Amniotic stem cell (primary cell): Measurements from ENCODE around the gene SBK3.
"Not testable (repeated sequence)": the region's sequence is repeated elsewhere in the genome, so short reads cannot be mapped to it uniquely, and the experiment has no call there.

Experiments used
- DNase-seq: peaks from one replicate; lab custom pipeline; 2025; lab: John Stamatoyannopoulos, UW

SBK3 gene

DNA sequence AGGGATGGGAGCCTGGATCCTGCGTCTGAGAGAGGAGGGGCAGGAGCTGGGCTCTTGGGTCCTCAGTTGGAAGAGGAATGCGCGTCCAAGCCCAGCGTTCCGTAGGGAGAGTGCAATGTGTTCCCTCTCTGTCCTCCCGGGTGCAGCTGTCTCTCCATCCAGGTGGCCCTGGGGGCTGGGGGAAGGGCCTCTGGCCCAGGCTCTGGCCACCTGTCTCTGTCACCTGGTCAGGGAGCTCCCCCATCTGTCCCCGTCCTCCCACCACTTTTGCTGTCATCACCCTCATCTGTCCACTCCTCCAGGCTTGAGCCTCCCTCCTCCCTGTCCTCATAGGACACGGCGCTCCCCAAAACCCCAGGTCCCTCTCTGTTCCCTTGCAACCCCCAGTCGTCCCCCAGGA is 4.7 kb downstream of the SBK3 start:
- DNase-seq, result no peak

DNA sequence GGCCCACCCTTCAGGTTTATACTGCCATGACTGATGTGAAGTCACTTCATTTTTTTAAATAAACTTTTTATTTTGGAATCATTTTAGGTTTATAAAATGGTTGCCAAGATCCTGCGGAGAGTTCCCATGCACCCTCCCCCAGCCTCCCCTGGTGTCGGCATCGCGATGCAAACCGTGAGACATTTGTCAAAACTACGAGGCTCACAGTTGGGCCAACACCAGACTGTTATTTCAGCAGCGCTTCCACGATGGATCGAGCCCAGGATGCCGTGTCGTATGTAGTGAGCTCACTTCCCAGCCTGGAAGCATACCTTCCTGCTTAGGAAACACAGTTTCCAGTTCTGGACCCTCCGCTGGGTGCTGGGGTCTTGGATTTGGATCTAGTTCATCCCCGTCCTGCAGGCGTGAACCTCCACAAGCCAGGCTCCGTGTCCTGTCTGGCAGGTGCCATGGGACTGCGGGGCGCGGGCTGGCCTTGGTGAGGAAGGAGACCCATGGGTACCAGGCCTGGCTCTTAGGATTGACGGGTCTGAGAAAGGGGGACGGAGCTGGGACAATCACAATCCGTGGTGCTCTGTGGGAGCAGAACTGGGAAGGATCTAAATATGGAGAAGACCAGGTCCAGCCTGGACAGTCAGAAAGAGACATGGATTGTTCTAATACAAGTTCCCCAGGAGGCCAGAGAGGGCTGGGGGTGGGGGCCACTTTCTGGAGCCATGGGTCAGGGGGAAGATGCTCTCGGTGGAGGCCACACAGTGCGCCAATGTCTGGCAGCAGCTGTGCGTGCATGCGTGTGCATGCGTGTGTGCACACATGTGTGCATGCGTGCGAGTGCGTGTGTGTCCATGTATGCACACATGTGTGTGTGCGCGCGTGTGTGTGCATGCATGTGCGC is 6.0 kb downstream of the SBK3 start:
- DNase-seq, result no peak

DNA sequence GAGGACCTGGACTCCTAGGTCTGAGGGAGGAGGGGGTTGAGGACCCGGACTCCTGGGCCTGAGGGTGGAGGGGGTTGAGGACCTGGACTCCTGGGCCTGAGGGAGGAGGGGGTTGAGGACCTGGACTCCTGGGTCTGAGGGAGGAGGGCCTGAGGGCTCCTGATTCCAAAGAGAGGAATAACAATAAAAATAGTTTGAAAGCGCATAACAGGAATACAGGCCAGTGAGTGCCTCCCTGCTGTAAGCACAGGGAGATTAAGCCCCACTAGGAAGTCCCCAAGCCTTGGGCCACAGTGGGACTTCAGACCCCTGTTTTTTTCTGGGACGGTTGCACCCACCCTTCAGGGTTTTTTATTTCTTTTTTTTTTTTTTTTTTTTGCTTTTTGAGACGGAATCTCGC is 7.2 kb downstream of the SBK3 start:
- DNase-seq, result no peak

DNA sequence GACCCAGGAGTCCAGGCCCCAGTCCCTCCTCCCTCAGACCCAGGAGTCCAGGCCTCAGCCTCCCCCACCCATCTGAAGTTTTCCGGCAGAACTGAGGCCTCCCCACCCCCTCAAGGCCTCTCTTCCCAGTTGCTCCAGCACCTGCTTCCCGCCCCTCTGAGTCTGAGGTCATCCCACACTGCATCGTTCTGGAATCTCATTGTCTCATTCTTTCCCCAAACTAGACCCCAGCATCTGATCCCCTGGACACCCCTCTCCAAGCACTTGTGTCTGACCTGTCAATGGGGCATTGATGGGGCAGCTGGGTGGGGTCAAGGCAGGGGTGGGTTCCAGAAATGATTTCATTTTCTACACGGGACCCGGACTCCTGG is 7.6 kb downstream of the SBK3 start:
- DNase-seq, result no peak

DNA sequence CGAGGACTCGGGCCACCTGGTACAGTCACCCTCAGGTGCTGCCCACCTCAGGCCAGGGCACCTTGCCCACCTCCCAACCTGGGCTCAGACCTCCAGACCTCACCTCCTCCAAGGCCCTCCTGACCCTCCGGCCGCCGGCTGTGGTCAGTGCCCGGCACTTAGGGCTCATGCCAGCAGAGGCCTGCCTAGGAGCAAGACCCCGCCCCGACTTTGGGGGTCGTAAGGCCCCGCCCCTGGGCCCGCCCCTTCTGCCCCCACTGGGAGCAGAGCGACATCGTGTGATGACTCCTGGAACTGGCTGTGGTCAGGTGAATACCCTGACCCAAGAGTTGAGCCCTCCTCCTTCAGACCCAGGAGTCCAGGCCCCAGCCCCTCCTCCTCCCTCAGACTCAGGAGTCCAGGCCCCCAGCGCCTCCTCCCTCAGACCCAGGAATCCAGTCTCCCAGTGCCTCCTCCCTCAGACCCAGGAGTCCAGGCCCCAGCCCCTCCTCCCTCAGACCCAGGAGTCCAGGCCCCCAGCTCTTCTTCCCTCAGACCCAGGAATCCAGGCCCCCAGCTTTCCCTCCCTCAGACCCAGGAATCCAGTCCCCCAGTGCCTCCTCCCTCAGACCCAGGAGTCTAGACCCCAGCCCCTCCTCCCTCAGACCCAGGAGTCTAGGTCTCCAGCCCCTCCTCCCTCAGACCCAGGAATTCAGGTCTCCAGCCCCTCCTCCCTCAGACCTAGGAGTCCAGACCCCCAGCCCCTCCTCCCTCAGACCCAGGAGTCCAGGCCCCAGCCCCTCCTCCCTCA is 8.2 kb downstream of the SBK3 start, which contains the start of gene SBK2:
Gene SBK2 (minus strand): TSS at position 183 of the 790 bp plus-strand sequence. CDS start 839 bp downstream, outside the sequence.
- no peak for DNase-seq

DNA sequence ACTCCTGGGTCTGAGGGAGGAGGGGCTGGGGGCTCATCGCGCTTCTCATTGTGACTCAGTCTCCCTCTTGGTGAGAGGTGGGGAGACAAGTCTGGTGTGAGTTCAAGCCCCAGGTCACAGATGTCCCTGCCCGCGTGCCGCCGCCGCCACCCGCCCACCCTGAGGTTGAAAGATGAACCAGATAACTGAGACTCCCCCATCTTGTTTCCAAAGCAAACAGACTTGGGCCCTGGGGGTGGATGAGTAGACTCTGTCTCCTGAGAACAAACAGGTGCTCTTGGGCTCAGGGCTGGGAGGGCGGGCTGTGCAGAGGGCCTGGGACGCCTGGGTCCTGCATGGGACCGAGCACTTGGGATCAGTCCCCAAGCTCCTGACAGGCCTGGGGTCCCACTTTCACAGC is 9.0 kb downstream of the SBK3 start:
- DNase-seq, result no peak

DNA sequence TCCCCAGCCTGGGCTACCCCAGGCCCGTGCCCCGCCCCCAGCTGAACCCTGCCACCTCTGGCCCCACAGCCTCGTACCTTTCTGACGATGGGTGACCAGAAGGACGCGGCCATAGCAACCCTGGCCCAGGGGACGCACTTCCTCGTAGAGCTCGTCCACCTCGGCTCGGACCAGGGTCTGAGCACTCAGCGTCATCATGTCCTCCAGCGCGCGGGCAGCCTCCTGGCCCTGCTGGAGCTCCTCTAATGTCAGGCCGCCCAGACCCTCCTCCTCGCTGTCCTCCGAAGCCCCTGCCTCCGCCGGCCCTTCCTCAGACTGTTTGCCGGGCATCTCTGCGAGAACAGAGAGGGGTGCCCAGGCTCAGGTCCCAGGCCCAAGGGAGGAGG is 9.4 kb downstream of the SBK3 start:
- DNase-seq, result no peak

DNA sequence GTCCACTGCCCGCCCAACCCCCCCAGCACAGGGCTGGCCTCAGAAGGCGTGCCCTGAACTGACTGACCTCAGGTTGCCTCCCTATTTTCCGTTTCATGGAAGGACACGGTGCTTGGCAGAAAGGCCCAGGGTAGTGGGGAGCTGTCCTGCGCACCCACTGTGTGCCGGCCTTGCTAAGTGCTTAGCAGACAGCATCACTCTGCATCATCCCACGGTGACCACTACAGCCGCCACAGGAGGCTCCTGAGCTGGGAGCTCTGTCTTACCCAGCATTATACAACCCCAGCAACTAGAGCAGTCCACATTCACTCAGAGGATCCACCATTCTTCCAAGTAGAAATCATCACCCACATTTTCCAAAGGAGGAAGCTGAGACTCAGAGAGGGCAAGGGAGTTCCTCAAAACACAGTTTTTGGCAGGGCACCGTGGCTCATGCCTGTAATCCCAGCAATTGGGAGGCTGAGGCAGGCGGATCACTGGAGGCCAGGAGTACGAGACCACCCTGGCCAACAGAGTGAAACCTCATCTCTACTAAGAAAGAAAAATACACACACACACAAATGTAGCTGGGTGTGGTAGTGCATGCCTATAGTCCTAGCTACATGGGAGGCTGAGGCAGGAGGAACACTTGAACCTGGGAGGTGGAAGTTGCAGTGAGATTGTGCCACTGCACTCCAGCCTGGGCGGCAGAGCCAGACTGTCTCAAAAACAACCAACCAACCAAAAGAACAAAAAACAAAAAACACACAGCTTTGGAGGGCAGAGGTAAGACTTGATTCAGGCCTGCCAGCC is 10.0 kb downstream of the SBK3 start:
- no peak for DNase-seq

DNA sequence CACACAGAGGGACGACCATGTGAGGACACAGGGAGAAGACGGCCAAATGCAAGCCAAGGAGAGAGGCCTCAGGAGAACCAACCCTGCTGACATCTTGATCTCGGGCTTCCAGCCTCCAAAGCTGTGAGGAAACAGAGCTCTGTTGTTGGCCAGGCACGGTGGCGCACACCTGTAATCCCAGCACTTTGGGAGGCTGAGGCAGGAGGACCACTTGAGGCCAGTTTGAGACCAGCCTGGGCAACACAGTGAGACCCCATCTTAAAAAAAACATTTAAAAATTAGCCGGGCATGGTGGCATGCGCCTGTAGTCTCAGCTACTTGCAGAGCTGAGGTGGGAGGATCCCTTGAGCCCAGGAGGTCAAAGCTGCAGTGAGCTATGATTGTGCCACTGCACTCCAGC is 11.1 kb downstream of the SBK3 start:
- not testable (repeated sequence) for DNase-seq

DNA sequence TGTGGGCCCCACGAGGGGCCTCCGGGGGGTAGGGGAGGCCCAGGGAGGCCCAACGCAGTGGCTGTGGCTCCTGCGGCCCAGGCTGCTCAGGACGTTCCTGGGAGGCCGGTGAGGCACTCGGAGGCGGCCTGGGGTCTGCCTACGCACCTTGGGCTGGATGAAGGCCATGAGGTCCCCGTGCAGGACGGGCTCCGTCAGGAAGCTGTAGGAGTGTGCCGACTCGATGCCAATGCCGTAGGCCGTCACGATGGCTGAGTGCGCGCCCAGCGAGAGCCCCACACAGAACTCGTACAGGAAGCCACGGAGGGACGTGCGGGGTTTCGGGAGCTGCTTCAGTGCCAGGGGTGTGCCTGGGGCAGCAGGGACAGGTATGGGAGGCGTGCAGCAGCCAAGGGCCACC is 14.3 kb downstream of the SBK3 start:
- no peak for DNase-seq

DNA sequence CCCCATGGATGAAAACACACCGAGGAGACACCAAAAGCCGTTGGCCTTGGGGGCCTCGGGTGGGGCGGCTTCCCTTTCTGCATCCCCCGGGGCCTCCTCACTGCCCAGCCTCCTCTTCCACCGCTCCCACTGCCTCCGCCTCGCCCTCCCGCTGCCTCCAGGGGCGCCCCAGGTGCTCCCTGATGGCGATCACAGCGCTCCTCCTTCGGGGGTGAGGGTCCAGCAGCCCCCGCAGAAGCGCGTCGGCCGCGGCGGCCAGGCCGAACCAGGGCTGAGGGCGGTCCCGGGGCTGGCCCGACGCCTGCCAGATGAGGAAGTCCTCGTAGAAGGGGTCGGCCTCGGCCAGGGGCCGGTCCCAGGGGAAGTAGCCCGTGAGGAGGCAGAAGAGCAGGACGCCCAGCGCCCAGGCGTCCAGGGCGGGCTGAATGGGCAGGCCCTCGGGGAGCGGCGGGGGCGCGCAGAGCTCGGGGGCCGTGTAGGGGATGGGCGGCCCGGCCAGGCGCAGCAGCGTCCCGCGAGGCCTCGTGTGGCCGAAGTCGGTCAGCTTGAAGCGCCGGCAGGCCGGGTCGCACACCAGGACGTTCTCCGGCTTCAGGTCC is 15.6 kb downstream of the SBK3 start:
- no peak for DNase-seq

DNA sequence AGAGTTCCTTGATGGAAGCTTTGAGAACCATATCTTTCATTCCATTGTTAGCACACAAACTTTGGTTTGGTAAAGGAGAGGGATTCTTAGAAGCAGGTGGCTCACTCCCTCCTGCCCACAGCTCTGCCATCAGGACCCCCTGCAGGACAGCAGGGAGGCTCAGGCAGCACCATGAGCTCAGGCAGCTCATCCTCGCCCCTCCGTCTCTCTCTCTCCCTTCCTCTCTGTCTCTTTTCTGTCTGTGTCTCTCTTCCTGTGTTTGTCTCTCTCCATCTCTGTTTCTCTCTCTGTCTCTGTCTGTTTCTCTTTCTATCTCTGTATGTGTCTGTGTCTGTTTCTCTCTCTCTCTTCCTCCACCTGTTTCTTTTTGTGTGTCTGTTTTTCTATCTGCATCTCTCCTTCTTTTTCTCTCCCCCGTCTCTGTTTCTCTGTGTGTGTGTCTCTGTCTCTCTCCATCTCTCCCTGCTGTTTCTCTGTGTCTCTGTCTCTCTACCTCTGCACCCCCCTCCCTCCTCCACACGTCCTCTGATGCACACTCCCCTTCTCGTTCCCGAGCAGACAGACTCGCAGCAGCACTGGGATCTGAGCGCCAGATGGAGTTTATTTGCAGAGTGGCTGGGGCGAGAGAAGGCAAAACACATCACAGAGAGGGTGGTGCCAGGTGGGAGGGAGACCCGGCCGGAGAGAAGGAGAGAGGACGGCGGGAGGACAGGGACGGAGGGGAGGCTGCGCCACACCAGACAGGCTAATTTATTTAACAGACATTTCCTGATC is 17.1 kb downstream of the SBK3 start:
- DNase-seq, result no peak

DNA sequence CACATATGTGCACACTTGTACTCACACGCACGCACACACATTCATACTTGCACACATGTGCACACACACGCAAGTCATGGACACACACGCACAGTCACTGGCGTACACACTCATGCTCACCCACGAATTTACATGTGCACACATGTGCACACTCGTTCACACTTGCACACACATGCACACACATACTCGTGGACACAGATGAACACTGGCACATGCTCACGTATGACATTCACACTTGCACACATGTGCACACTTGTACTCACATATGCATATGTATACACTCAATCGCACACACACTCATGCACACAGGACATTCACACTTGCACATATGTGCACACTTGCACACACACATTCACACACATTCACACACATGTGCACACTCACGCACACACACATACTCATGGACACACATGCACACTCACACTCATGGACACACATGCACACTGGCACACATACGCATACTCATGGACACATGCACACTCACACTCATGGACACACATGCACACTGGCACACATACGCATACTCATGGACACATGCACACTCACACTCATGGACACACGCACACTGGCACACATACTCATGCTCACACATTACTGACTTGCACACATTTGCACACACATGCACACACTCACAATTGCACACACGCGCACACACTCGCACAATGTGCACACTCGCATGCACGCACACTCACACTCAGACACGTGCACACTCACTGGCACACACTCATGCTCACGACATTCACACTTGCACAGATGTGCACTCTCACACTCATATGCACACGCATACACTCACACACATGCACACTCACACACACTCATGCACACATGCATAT is 17.9 kb downstream of the SBK3 start:
- no peak for DNase-seq

DNA sequence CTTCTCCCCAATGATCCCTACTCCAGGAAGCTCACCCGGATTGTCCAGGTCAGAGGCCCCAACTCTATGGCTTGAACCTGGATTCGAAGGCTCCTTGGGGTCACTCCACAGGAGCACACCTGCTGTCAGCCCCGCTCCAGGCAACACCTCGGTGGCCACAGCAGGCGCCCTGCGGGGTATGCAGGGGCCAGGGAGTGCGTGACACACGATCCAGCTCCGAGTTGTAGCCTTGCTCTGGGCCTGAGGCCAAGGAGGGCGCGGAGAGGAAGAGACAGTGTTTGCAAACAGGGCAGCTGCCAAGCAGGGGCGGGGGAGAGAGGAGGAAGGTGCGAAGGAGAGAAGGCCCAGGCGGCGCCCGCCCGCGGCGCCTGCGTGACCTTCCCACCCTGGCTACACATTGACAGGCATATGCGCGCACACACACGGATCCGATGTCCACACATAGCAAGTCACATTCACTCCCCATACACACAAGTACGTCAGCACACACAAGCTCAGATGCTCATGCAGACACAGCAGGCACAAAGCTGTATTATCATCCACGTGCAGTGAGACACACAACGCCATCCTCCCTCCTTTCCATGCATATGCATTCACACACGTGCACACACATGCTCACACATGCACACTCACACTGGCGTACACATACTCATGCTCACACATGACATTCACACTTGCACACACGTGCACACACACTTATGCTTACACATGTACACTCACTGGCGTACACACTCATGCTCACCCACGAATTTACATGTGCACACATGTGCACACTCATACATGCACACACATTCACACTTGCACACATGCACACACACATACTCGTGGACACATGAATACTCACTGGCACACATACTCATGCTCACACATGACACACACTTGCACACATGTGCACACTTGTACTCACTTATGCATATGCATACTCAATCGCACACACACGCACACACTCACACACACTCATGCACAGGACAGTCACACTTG is 18.8 kb downstream of the SBK3 start:
- no peak for DNase-seq

DNA sequence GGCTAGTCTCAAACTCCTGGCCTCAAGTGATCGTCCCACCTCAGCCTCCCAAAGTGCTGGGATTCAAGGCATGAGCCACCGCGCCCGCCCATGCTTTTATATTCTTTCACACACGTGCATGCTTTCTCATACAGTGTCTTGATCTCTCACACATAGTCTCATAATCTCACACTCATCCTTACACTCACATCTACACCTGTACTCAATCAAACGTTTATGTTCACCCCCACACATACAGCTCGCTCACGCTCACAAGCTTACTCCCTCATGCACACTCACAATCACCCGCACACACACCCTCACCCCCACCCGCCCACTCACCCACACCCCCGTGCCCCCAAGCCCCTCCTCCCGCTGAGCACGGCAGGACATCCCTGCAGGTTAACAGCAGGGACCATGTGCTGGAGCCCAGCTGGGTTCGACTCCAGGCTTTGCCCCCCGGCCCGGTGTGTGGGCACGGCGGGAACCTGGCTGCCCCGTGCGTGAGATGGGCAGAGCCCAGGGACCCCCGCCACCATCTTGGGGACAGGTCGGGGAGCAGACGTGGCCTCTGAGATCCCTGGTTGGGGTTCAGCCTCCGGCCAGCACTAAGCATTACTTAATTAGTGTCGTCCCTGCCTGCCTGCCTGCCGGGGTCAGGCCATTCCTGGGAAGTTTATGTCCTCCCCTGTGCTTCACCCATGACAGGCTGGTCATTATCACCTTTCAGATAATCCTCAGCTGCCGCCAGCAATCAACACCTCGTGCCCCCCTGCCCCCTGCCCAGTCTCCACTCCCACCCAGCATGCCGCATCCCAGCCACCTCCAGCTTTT is 19.8 kb downstream of the SBK3 start:
- no peak for DNase-seq

DNA sequence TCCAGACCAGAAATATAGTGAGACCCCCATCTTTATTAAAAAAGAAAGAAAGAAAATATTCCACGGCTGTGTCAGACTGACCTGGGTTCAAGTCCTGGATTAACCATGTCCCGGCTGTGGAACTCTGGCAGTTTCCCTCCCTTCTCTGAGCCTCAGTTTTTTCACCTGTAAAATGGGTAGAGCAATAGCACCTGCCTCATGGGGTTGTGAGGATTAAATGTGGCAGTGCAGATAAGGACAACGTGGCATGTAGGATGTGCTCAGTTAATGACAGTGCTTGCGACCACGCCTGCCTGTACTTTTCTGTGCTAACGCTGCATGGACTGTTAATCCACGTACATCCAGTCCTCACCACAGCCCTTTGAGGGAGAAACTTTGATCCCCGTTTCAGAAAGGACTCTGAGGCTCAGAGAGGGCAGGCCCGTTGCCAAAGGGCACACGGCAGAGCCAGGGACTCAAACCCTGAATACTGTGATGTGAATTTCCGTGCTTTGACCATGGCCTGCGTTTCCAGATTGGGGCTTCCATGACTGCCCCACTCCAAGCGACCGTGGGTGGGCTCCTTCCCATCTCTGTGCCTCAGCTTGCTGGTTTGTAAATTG is 24.6 kb downstream of the SBK3 start:
- DNase-seq, result no peak

DNA sequence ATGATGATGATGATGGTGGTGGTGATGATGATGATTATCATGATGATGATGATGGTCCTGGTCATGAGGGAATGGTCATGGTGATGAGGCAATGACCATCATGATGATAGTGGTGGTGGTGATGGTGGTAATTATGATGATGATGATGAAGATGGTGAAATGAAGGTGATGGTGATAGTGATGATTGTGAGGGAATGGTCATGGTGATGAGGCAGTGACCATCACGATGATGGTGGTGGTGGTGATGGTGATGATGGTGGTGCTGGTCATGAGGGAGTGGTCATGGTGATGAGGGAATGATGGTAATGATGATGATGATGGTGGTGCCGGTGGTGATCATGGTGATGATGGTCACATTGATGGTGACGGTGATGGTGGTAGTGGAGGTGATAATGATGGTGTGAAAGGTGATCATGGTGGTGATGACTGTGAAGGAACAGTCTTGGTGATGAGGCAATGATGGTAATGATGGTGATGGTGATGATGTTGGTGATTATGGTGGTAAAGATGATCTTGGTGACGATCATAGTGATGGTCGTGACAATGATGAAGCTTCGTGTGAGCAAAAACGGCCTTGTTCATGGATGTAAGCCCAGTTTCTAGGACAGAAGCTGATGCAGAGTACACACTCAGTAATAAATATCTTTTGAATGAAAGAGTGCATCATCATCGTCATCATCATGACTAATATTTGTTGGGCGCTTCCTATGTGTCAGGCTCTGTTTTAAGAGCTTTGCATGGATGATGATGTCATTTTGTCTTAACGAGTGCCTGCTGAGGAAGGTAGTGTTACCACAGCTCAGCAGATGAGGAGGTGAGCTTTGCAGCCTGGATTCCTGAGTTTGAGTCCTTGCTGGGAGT is 25.7 kb downstream of the SBK3 start:
- peak; percentile 67 for DNase-seq
